Neuronal stem cell (in vitro differentiated cells): ENCODE measurements around the gene FAM171A2.

Experiments
- DNase-seq: peaks from one replicate; pipeline ENCODE4 v3.0.0-alpha.2; 2013; ENCODE audit warnings: low spot score
- H2AFZ ChIP-seq: one replicate; pipeline ENCODE4 v1.6.1; 2013; ENCODE audit warnings: mild to moderate bottlenecking, low read length, inconsistent platforms
- H2AK5ac ChIP-seq: 2 replicates; pipeline ENCODE4 v1.6.1; 2013; ENCODE audit warnings: low read depth, mild to moderate bottlenecking, inconsistent platforms, low read length, moderate library complexity, mixed read lengths
- H2BK120ac ChIP-seq: 2 replicates; pipeline ENCODE4 v1.6.1; 2013; ENCODE audit warnings: low read depth, mild to moderate bottlenecking, inconsistent platforms, low read length, moderate library complexity, mixed read lengths
- H2BK12ac ChIP-seq: one replicate; pipeline ENCODE4 v1.6.1; 2013; ENCODE audit warnings: low read length, inconsistent platforms
- H2BK15ac ChIP-seq: 2 replicates; pipeline ENCODE4 v1.6.1; 2013; ENCODE audit warnings: mild to moderate bottlenecking, low read length, inconsistent platforms, mixed read lengths
- H2BK5ac ChIP-seq: one replicate; pipeline ENCODE4 v1.6.1; 2013; ENCODE audit warnings: inconsistent platforms, mild to moderate bottlenecking, low read length, moderate library complexity
- H3K14ac ChIP-seq: one replicate; pipeline ENCODE4 v1.6.1; 2013; ENCODE audit warnings: low read length, inconsistent platforms
- H3K18ac ChIP-seq: 2 replicates; pipeline ENCODE4 v1.6.1; 2013; ENCODE audit warnings: low read length, inconsistent platforms
- H3K23ac ChIP-seq: 2 replicates; pipeline ENCODE4 v1.6.1; 2013; ENCODE audit warnings: low read depth, mild to moderate bottlenecking, mixed read lengths, low read length, inconsistent platforms; ENCODE audit not compliant: poor library complexity
- H3K27ac ChIP-seq: replicated peaks from 3 replicates; pipeline ENCODE4 v1.5.1; 2013; ENCODE audit warnings: low read length, inconsistent platforms
- H3K27me3 ChIP-seq, 3 experiments: 2 replicates each; pipeline ENCODE4 v1.6.1; 2013; ENCODE audit warnings: low read length in 3 of 3, mild to moderate bottlenecking in 2 of 3, inconsistent platforms in 1 of 3, low read depth in 1 of 3, mixed read lengths in 1 of 3, moderate library complexity in 1 of 3; ENCODE audit not compliant: control insufficient read depth in 3 of 3, insufficient read depth in 3 of 3
- H3K36me3 ChIP-seq, 2 donors: replicated peaks in 1 of 2; 2 replicates each; pipeline ENCODE4 v1.6.1; 2013; ENCODE audit warnings: low read length in 2 of 2; ENCODE audit not compliant: control insufficient read depth in 2 of 2, insufficient read depth in 2 of 2
- H3K4ac ChIP-seq: 2 replicates; pipeline ENCODE4 v1.6.1; 2013; ENCODE audit warnings: inconsistent platforms, mild to moderate bottlenecking, low read length, moderate library complexity
- H3K4me1 ChIP-seq, 2 donors: 1 replicate in 1 of 2; 2 replicates in 1 of 2; pipeline ENCODE4 v1.6.1; 2013; ENCODE audit warnings: low read length in 2 of 2, low read depth in 1 of 2; ENCODE audit not compliant: control insufficient read depth in 2 of 2, insufficient read depth in 1 of 2
- H3K4me2 ChIP-seq: one replicate; pipeline ENCODE4 v1.6.1; 2013; ENCODE audit warnings: mild to moderate bottlenecking, low read length, inconsistent platforms; ENCODE audit not compliant: insufficient read depth, poor library complexity, severe bottlenecking
- H3K4me3 ChIP-seq, 2 donors: 2 replicates each; pipeline ENCODE4 v1.5.1; 2013; ENCODE audit warnings: low read length in 2 of 2, mild to moderate bottlenecking in 2 of 2, inconsistent platforms in 1 of 2, moderate library complexity in 1 of 2
- H3K79me1 ChIP-seq: one replicate; pipeline ENCODE4 v1.6.1; 2013; ENCODE audit warnings: low read depth, mild to moderate bottlenecking, inconsistent platforms, low read length, moderate library complexity
- H3K9ac ChIP-seq: one replicate; pipeline ENCODE4 v1.6.1; 2013; ENCODE audit warnings: mild to moderate bottlenecking, low read depth, low read length, inconsistent platforms; ENCODE audit not compliant: poor library complexity
- H3K9me3 ChIP-seq, 2 donors: replicated peaks in 1 of 2; 2 replicates each; pipeline versions ENCODE3 to v1.6.1; 2013; ENCODE audit warnings: low read length in 2 of 2, mild to moderate bottlenecking in 2 of 2, inconsistent platforms in 1 of 2, low read depth in 1 of 2, mixed read lengths in 1 of 2, moderate library complexity in 1 of 2; ENCODE audit not compliant: control insufficient read depth in 2 of 2, insufficient read depth in 1 of 2
- H4K8ac ChIP-seq: one replicate; pipeline ENCODE4 v1.6.1; 2013; ENCODE audit warnings: low read depth, mild to moderate bottlenecking, inconsistent platforms, low read length, moderate library complexity
- H4K91ac ChIP-seq: one replicate; pipeline ENCODE4 v1.6.1; 2013; ENCODE audit warnings: low read length, low read depth, mild to moderate bottlenecking, inconsistent platforms; ENCODE audit not compliant: poor library complexity
- WGBS, 2 donors: extraction: QIAGEN DNeasy Blood & Tissue Kit; methylation state at CpG; one replicate each; pipeline ENCODE4 v1.1.7; 2013; ENCODE audit warnings: missing lambda C conversion rate in 2 of 2, mixed read lengths in 1 of 2; ENCODE audit not compliant: insufficient read length in 2 of 2, insufficient replicate concordance in 1 of 2; ENCODE audit errors: extremely low coverage in 2 of 2; 5-methylcytosine and 5-hydroxymethylcytosine counted together

FAM171A2 gene

GRCh38 chr17:44385287-44386181 lies 21.9 kb upstream of the FAM171A2 start:
- no CpG with 5 or more reads among the region's 68 CpGs for WGBS, 2 donors
- no peak overlapping the region for H3K4ac ChIP-seq
- H3K9ac ChIP-seq = peak overlapping the region; percentile 82
- H2BK120ac ChIP-seq = no peak overlapping the region
- no peaks in the 10 kb centered on the region for H3K79me1 ChIP-seq
- no peak overlapping the region for H3K27ac ChIP-seq
- DNase-seq = peak; percentile 80
- no peak overlapping the region for H2BK12ac ChIP-seq
- peak overlapping the region; percentile 54 to 77 for H3K4me3 ChIP-seq
- H3K36me3 ChIP-seq = no peaks in the 10 kb centered on the region
- H4K8ac ChIP-seq = no peak overlapping the region
- H2AK5ac ChIP-seq = peak overlapping the region; percentile 84
- peak overlapping the region; percentile 12 for H3K14ac ChIP-seq
- H3K23ac ChIP-seq = peak overlapping the region; percentile 80
- H2BK15ac ChIP-seq = peak overlapping the region; percentile 97
- no peaks in the 10 kb centered on the region for H3K9me3 ChIP-seq
- H3K4me2 ChIP-seq = peak overlapping the region; percentile 98
- H2AFZ ChIP-seq = peak overlapping the region; percentile 100
- peak overlapping the region; percentile 97 for H3K18ac ChIP-seq
- no peak overlapping the region for H4K91ac ChIP-seq
- H2BK5ac ChIP-seq = peak overlapping the region; percentile 13
- H3K27me3 ChIP-seq = peaks cover 2 to 30% (median 26%) of the 10 kb centered on the region in 3 experiments
- peaks cover 12 to 13% of the 10 kb centered on the region in 2 donors for H3K4me1 ChIP-seq

- peak overlapping the region; percentile 82 for H3K9ac ChIP-seq
- H3K4me1 ChIP-seq = peaks cover 12 to 13% of the 10 kb centered on the region in 2 donors
- H3K27me3 ChIP-seq = peaks cover 2 to 30% (median 26%) of the 10 kb centered on the region in 3 experiments
Measured at GRCh38 chr17:44384823-44385286, 21.2 kb upstream of the FAM171A2 start.

GRCh38 chr17:44384281-44384822 lies 20.7 kb upstream of the FAM171A2 start:
- Histone ChIP-seq H2BK120ac (peak overlapping the region; percentile 38), H3K9ac (peak overlapping the region; percentile 82), H3K36me3 (no peaks in the 10 kb centered on the region), H2AFZ (peak overlapping the region; percentile 100), H2AK5ac (no peak overlapping the region), H3K4me3 (peak overlapping the region; percentile 54 to 76), H3K18ac (peak overlapping the region; percentile 86), H2BK12ac (no peak overlapping the region), H4K91ac (peak overlapping the region; percentile 9), H3K23ac (no peak overlapping the region), H2BK15ac (peak overlapping the region; percentile 1), H2BK5ac (peak overlapping the region; percentile 13), H3K4me1 (peaks cover 11 to 13% of the 10 kb centered on the region in 2 donors), H3K27ac (no peak overlapping the region), H3K79me1 (no peaks in the 10 kb centered on the region), H3K27me3 (peaks cover 2 to 30% (median 26%) of the 10 kb centered on the region in 3 experiments), H4K8ac (no peak overlapping the region), H3K9me3 (no peaks in the 10 kb centered on the region), H3K4me2 (peak overlapping the region; percentile 98), H3K14ac (no peak overlapping the region), H3K4ac (no peak overlapping the region)
- no peak for DNase-seq
- no CpG with 5 or more reads among the region's 29 CpGs for WGBS, 2 donors

More at GRCh38 chr17:44384823-44385286, 21.2 kb upstream of the FAM171A2 start:
- no peak overlapping the region for H3K14ac ChIP-seq
- peak overlapping the region; percentile 100 for H2AFZ ChIP-seq
- H3K4ac ChIP-seq = no peak overlapping the region
- H2BK5ac ChIP-seq = peak overlapping the region; percentile 13
- H3K79me1 ChIP-seq = no peaks in the 10 kb centered on the region
- no peak overlapping the region for H4K8ac ChIP-seq
- peak overlapping the region; percentile 54 to 76 for H3K4me3 ChIP-seq
- peak overlapping the region; percentile 38 for H2BK120ac ChIP-seq
- H2BK12ac ChIP-seq = no peak overlapping the region
- no CpG with 5 or more reads among the region's 26 CpGs for WGBS, 2 donors
- H3K4me2 ChIP-seq = peak overlapping the region; percentile 98
- no peak for DNase-seq
- H3K27ac ChIP-seq = no peak overlapping the region
- H2AK5ac ChIP-seq = no peak overlapping the region
- no peak overlapping the region for H4K91ac ChIP-seq
- no peaks in the 10 kb centered on the region for H3K36me3 ChIP-seq
- H3K9me3 ChIP-seq = no peaks in the 10 kb centered on the region
- peak overlapping the region; percentile 80 for H3K23ac ChIP-seq
- peak overlapping the region; percentile 89 for H3K18ac ChIP-seq
- H2BK15ac ChIP-seq = peak overlapping the region; percentile 1

GRCh38 chr17:44383861-44384260 lies 20.2 kb upstream of the FAM171A2 start:
- WGBS, 2 donors = no CpG with 5 or more reads among the region's 16 CpGs
- H3K9me3 ChIP-seq = no peaks in the 10 kb centered on the region
- no peak for DNase-seq
- H3K4me1 ChIP-seq = peaks cover 8 to 13% of the 10 kb centered on the region in 2 donors
- no peak overlapping the region for H2BK120ac ChIP-seq
- no peak overlapping the region for H2AK5ac ChIP-seq
- H3K18ac ChIP-seq = peak overlapping the region; percentile 86
- H3K4me2 ChIP-seq = no peak overlapping the region
- H3K27me3 ChIP-seq = peaks cover 2 to 30% (median 26%) of the 10 kb centered on the region in 3 experiments
- no peak overlapping the region for H4K91ac ChIP-seq
- H3K9ac ChIP-seq = no peak overlapping the region
- no peak overlapping the region for H3K27ac ChIP-seq
- no peak overlapping the region for H3K4ac ChIP-seq
- no peak overlapping the region for H2AFZ ChIP-seq
- H3K14ac ChIP-seq = no peak overlapping the region
- H3K36me3 ChIP-seq = no peaks in the 10 kb centered on the region
- H3K4me3 ChIP-seq = no peak overlapping the region
- no peak overlapping the region for H4K8ac ChIP-seq
- no peak overlapping the region for H3K23ac ChIP-seq
- H2BK15ac ChIP-seq = no peak overlapping the region
- no peaks in the 10 kb centered on the region for H3K79me1 ChIP-seq
- H2BK5ac ChIP-seq = no peak overlapping the region
- no peak overlapping the region for H2BK12ac ChIP-seq
